ENCODE measurements around the gene FGD6.

- TF ChIP-seq CTCF (IDR thresholded peaks at IDR 0.05; ENCODE audit: low read depth, low read length) (no peak), POLR2A (IDR thresholded peaks at IDR 0.05; ENCODE audit: extremely low read depth, insufficient read length) (no peak), MAX (IDR thresholded peaks at IDR 0.05; ENCODE audit: low read depth, low read length) (no peak), MYC (IDR thresholded peaks at IDR 0.05; ENCODE audit: low read depth, low read length) (no peak)
Observed at GRCh38 chr12:95164656-95165055, 52.6 kb downstream of the FGD6 start.
